Stimulated activated CD4-positive, alpha-beta T cell treated with anti-CD3 and anti-CD28 coated beads, Interleukin-2, amount 100 ng/mL, for 24 hours (primary cell): ENCODE results near the gene TMEM184C.

Source experiments
- DNase-seq, 2 donors: peaks; one replicate each; pipeline ENCODE4 v3.0.0-alpha.2; 2020

The TMEM184C gene

DNA sequence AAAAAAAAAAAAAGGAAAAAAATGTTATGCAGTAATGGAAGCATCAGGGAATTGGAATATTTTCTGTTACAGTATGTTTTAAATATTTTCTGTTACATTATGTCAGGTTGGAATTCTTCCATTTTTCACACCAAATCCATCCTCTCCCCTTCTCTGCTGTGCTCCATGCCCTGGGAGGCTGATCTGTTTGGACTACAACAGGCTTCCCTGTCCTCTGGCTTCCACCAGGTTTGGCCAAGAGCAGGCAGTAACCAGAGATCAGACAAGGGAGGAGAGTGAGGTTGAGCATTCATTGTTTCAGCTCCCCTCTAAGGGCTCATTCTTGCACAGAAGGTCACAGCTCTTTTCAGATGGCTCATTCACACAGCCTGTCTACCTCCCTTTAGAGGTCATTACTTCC, 11.7 kb upstream of the TMEM184C start:
- no peak for DNase-seq

- no peak for DNase-seq
Measured at GRCh38 chr4:147607471-147607870, 9.7 kb upstream of the TMEM184C start.

DNA sequence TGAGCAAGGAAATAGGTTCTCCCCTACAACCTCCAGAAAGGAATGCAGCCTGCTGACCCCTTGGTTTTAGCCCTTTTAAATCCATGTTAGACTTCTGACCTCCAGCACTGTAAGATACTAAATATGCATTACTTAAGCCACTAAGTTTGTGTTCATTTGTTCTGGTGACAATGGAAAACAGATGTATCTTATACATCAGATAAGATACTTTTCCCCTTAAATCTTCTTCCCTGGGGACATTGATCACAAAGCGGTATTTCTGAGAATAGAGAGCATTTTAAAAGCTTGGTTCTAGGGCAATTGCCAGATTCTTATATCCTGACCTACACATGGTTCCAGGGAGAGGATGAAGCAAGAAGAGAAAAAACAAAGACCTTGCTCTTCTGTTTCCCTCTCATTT, 6.5 kb upstream of the TMEM184C start:
- no peak for DNase-seq

GRCh38 chr4:147616849-147617172, 386 bp upstream of the TMEM184C start:
- no peak for DNase-seq

DNA sequence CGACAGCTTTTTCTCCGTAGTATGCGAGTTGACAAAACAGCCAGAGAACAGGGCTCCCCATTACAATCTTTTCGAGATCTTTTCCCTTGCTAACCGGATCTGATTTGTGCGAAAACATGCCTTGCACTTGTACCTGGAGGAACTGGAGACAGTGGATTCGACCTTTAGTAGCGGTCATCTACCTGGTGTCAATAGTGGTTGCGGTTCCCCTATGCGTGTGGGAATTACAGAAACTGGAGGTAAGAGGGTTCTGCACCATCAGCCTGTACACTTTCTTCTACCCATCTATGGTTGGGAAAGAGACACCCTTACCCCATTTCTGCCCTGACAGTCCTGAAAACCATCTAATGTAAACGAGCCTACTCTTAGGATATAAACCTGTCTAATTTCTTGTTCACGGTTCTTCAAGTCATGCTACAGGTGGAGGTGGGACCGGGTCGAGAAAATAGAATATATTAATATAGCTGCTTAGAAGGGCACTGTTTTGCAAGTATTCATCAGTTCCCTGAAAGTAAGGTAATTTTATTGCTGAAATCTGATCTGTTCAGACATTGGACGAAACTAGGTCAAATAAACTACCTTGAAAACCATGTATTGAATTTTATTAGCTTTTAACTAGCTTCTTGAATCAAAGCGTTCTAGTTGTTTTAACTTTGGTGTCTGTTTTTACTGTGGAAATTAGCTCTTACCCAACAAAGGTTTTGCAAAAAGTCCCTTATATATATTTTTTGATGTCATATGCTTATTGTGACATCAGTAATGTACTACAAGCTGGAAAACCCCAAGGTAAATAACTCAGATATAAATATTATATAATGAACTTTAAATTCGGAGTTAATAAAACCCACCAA, 869 bp downstream of the TMEM184C start:
- no peak for DNase-seq

DNA sequence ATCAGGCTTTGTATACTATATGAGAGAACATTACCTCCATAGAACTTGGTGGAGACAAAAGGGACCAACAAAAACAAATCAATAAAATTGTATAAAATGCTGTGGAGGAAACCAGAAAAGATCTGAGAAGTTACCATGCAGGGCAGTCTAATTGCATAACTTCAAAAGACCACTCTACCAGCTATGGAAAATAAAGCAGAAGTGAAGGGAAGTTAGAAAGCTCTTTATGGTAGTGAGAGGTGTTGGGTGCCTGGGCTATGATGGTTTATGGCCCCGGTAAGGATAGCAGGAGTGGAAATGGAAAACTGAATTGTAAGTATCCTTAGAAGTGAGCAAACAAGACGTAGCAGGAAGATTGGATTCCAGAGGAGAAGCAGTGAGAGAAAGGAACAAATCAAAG, 3.1 kb downstream of the TMEM184C start:
- DNase-seq = no peak

- DNase-seq = no peak
Measured at GRCh38 chr4:147625733-147626132, 8.5 kb downstream of the TMEM184C start.

GRCh38 chr4:147626903-147627302, 9.7 kb downstream of the TMEM184C start:
- no peak for DNase-seq

- no peak for DNase-seq
Measured at GRCh38 chr4:147628415-147628814, 11.2 kb downstream of the TMEM184C start.

DNA sequence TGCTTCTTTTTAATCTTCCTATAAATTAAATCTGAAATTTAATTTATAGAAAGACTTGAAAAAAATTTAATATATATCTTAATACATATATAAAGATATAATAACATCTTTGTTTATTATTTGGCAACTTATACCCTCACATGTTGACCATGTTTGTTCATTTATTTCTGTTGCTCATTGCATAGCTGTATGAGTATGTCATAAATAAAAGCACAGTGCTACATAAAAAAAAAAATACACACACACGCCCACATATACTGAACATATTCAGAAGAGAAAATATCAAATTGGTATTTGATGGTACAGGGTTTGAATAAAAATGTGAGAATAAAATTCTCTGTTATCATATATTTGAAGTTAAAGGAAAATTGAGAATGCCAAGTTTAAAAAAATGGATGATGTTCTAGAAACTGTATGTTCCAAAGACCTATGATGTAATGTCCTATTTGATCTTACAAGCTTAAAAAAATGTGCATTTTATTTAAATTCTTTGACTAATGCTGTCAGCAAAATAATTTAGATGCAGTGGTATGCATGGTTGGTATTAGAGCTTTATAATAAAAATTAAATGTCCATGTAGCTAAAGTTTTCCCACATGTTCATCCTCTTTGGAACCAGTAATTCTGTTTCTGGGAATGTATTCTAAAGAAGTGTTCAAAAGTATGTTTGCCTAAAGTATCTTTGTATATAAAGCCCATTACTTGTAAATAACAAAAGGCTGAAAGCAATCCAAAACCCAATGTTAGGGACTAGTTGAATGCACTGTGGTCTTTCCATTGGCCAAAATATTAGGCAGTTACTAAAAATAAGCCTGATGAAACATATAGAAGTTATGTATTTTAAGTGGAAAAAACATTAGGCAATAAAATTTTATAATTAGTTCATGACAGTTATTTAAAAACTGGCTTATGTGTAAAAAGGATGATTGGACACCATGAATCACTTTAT, 12.9 kb downstream of the TMEM184C start:
- DNase-seq = no peak

- no peak for DNase-seq
Measured at GRCh38 chr4:147633113-147633512, 15.9 kb downstream of the TMEM184C start.

GRCh38 chr4:147633643-147634042, 16.4 kb downstream of the TMEM184C start:
- DNase-seq = no peak

- DNase-seq = no peak
Measured at GRCh38 chr4:147635348-147635747, 18.2 kb downstream of the TMEM184C start.

DNA sequence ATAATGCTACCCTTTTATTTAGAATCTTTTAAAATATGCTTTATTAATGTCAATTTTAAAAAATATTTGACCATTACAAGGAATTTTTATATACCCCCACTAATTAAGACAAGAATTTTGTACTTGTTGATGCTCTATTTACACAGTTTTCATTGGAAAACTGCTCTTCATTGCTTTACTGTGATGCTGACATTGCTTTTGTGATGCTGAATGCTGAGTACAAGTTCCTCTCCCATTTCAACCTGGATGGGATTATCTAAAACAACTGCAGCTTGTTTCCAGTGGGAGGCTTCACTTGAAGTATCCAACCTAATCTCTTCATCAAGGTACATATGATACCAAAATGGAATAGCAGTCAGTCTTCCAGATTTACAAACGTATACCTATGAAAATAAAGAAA, 21.2 kb downstream of the TMEM184C start:
- DNase-seq = no peak

DNA sequence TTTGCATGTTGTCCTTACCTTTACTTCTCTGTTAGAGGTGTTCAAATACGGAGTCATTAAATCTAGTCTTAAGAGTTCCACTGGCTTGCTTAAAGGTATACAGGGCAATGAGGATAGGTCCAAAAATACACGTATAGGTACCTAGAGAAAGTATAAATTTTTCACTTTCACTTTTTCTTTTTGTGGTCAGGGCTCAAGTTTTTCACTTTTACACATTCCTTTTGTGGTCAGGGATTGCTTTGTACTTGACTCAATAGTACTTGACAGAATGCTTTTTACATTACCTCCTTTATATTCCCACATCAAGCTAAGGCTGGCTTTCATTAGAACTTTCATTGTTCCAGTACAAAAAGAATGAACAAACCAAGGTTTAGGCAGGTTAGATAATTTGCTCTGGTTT, 21.7 kb downstream of the TMEM184C start:
- no peak for DNase-seq

- no peak for DNase-seq
Measured at GRCh38 chr4:147639388-147639787, 22.2 kb downstream of the TMEM184C start.

- no peak for DNase-seq
Measured at GRCh38 chr4:147640331-147640730, 23.1 kb downstream of the TMEM184C start.

DNA sequence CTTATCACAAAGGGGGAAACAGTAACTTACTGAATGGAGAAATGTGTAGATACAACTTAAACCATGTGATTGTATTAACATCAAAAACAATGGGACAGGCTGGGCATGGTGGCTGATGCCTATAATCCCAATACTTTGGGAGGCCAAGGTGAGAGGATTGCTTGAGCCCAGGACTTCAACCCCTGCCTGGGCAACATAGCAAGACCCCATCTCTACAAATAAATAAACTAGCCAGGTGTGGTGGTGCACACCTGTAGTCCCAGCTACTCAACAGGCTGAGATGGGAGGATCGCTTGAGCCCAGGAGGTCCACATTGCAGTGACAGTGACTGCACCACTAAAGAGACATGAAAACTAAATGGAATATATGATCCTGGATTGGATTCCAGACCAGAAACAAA, 26.4 kb downstream of the TMEM184C start:
- DNase-seq = no peak

DNA sequence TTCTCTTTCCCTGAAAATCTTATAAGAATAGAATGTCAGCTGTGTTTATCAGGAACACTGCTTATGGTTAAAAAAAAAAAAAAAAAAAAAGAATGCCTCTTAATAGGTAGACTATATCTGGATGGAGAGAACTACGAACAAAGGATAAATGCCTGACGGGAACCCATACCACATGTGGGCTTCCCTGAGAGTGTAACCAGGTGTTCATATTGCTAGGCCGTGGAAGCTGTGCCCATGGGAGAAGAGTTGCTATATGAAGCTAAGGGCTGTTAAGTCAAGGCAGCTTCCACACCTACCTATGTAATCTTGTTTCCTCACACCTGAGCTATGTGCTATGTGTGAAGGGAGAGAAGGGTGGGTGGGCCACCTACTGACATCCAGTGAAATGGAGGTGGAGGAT, 27.3 kb downstream of the TMEM184C start:
- no peak for DNase-seq

- no peak for DNase-seq
Measured at GRCh38 chr4:147645099-147645498, 27.9 kb downstream of the TMEM184C start.

- no peak for DNase-seq
Measured at GRCh38 chr4:147648656-147649055, 31.5 kb downstream of the TMEM184C start.

- DNase-seq = no peak
Measured at GRCh38 chr4:147651563-147651962, 34.4 kb downstream of the TMEM184C start.

- no peak for DNase-seq
Measured at GRCh38 chr4:147655639-147656038, 38.4 kb downstream of the TMEM184C start.

DNA sequence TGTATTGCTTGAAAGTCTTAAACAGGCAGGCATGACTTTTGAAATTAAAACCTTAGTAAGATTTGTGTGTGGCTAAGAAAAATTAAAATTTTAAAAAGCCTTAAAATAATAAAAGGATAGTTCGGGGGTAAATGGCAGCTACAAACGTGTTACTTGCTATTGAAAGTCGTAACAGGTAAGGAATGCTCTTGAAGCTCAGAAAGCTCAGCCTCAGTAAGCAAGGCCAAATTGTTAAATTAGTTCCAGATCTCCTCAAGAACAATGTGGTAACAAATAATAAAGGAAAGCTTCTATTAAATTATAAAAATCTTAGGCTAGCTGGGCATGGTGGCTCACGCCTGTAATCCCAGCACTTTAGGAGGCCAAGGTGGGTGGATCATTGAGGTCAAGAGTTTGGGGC, 41.3 kb downstream of the TMEM184C start:
- no peak for DNase-seq
